ENCODE data around the gene TRDMT1.

The TRDMT1 gene

GRCh38 chr10:17213646-17214349 lies 12.3 kb upstream of the TRDMT1 start:
- no peak for DNase-seq (ENCODE audit: extremely low read depth in 1 of 2, low read depth in 1 of 2)

- DNase-seq (ENCODE audit: extremely low read depth in 1 of 2, low read depth in 1 of 2) = no peak
Measured at GRCh38 chr10:17212802-17213221, 11.3 kb upstream of the TRDMT1 start.

GRCh38 chr10:17210361-17210760 lies 8.9 kb upstream of the TRDMT1 start:
- no peak for DNase-seq (ENCODE audit: extremely low read depth in 1 of 2, low read depth in 1 of 2)

DNA sequence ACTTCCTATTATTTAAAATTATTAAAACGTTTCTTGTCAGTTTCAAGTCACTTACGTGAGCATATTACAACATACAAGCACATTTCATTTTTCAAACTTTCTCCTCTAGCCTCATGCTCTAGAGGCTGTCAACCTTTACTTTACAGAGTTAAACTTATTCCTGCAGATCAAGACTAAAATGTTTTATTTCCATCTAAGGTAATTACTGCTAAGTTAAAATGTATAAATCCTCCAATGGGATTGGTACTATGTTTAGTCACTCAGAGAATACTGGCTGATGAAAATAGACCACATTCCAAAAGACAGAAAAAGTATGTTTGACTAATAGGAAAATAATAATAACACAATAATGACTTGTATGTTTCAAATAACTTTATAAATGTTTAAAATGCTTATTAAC lies 8.4 kb upstream of the TRDMT1 start:
- DNase-seq (ENCODE audit: extremely low read depth in 1 of 2, low read depth in 1 of 2) = no peak

GRCh38 chr10:17209302-17209701 lies 7.8 kb upstream of the TRDMT1 start:
- no peak for DNase-seq (ENCODE audit: extremely low read depth in 1 of 2, low read depth in 1 of 2)

- DNase-seq (ENCODE audit: extremely low read depth in 1 of 2, low read depth in 1 of 2) = no peak
Measured at GRCh38 chr10:17208476-17208875, 7.0 kb upstream of the TRDMT1 start.

DNA sequence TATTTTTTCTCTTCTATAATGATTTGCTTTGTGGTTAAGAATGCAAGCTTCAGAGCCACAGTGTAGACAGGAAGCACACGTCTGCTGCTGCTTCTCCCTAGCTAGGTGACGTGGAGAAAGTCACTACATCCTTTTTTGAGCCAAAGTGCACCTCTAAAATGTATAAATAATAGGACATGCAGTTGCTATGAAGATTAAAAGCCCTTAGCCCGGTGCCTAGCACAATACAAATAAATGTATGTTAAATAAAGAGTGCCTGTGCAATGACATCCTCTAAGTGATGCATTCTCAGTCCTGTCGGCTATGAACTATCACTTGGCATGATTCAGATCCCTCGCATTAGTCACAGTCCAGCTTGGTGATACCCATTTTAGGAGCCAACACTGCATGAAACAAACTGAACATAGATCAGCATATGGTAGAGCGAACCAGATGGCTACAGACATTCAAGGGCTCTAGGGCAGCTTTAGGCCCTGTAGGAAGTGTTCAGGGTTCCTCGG lies 4.8 kb upstream of the TRDMT1 start:
- DNase-seq (ENCODE audit: extremely low read depth in 1 of 2, low read depth in 1 of 2) = peak in 1 of 2 donors; percentile 38

GRCh38 chr10:17203416-17203815 lies 1.9 kb upstream of the TRDMT1 start:
- DNase-seq (ENCODE audit: extremely low read depth in 1 of 2, low read depth in 1 of 2) = no peak

DNA sequence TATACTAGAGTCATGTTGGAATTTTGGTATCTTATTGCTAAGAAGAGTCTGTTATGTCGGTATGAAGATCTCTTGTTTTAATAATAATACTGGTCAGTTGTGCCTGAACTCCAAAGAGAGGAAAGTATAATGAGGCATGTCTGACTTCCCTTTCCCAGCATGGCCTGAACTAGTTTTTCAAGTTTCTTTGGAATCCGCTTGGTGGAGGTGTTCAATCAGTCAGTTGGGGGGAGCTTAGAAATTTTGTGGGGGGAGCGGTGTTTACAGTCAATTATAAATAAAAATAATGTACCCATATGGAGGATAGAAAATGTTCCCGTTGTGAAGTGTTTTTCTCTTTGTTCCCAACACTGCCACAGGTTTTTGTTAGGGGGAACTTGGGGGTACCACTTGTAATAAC lies 1.5 kb upstream of the TRDMT1 start:
- DNase-seq (ENCODE audit: extremely low read depth in 1 of 2, low read depth in 1 of 2) = no peak

GRCh38 chr10:17202506-17202905 lies 1.0 kb upstream of the TRDMT1 start:
- no peak for DNase-seq (ENCODE audit: extremely low read depth in 1 of 2, low read depth in 1 of 2)

DNA sequence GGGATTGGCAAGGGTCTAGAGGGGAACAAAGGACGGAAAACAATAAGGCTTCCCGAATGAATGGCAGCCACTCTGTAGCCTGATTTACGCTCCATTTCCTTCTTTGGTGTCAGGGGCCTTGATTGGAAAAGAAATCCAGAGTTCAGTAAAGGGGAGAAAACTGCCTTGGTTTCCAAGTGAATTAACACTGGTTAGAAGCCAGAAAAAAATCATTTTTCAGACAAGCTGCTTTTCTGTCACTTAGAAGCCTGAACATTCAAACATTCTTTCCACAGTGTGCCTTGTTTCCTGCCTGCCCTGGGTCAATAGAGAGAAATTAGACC lies 283 bp upstream of the TRDMT1 start:
- DNase-seq (ENCODE audit: extremely low read depth in 1 of 2, low read depth in 1 of 2) = no peak

- no peak for DNase-seq (ENCODE audit: extremely low read depth in 1 of 2, low read depth in 1 of 2)
Measured at GRCh38 chr10:17200001-17200911, 1.2 kb downstream of the TRDMT1 start.

- DNase-seq (ENCODE audit: extremely low read depth in 1 of 2, low read depth in 1 of 2) = no peak
Measured at GRCh38 chr10:17199351-17199804, 2.1 kb downstream of the TRDMT1 start.

DNA sequence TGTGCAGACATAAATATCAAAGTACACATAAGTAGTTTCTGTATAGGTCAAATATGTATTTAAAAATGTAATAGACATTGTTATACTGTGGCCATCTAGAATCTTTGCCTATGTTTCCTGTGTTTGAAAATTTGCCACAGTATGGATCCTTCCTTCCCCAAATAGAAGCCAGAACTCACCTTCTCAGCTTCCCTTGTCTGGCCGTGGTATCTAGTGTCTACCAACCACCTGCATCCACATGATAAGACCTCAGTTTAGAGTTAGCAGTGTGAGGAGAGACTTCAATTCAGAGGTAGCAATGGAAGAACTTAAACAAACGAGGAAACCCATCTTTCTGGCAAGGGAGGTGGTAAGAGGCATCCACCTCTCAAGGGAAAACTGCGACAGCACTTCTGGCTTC lies 4.9 kb downstream of the TRDMT1 start:
- DNase-seq (ENCODE audit: extremely low read depth in 1 of 2, low read depth in 1 of 2) = no peak

GRCh38 chr10:17196045-17196444 lies 5.4 kb downstream of the TRDMT1 start:
- no peak for DNase-seq (ENCODE audit: extremely low read depth in 1 of 2, low read depth in 1 of 2)

GRCh38 chr10:17195083-17195482 lies 6.4 kb downstream of the TRDMT1 start:
- DNase-seq (ENCODE audit: extremely low read depth in 1 of 2, low read depth in 1 of 2) = no peak

DNA sequence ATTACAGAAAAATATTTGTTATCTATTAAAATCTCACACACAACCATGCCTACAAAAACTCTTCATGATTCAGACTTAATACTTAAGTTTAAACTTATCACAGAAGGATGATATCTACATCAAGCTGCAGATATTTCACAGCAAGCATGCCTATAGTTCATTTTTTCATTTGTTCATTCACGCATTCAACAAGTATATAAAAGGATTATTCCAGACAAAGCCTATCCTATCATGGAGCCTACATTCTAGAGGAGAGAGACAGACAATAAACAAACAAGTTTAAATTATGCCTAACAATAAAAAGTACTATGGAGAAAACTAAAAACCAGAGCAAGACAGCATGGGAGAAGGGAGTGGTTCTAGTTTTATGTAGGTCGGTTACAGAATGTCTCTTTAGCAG lies 10.9 kb downstream of the TRDMT1 start:
- no peak for DNase-seq (ENCODE audit: extremely low read depth in 1 of 2, low read depth in 1 of 2)

DNA sequence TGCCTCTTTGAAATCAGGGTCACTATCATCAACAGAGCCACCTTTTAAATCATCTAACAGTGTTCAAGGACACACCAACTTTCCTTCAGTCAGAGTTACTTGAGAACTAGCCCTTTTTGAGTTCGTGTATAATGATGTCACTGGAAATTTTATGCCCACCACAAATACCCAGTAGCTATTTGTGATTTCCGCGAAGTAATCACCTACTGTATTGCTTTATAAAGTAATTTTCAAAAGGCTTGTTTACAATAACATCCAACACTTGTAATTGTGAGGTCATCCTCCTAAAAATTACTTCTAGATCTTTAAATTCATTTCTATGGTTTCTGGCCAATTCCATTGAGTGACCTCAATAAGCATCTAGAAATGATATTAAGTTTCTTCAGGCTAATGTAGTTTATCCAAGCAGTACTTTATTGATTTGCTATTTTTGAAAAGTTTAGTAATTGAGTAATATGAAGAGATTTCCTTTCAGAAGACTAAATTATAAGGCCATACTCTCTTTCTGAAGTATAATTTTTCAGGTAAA lies 12.8 kb downstream of the TRDMT1 start:
- no peak for DNase-seq (ENCODE audit: extremely low read depth in 1 of 2, low read depth in 1 of 2)

DNA sequence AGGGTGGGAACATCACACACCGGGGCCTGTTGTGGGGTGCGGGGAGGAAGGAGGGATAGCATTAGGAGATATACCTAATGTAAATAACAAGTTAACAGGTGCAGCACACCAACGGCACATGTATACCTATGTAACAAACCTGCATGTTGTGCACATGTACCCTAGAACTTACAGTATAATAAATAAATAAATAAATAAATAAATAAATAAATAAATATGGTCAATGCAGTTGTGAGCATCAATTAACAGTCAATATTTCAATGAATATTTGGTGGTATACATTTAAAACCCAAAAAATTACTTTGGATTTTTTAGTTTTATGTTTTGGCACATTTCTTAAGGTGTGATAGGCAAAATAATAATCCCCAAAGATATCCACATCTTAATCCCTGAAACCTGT lies 15.6 kb downstream of the TRDMT1 start:
- DNase-seq (ENCODE audit: extremely low read depth in 1 of 2, low read depth in 1 of 2) = no peak

GRCh38 chr10:17183110-17183509 lies 18.4 kb downstream of the TRDMT1 start:
- DNase-seq (ENCODE audit: extremely low read depth in 1 of 2, low read depth in 1 of 2) = no peak

DNA sequence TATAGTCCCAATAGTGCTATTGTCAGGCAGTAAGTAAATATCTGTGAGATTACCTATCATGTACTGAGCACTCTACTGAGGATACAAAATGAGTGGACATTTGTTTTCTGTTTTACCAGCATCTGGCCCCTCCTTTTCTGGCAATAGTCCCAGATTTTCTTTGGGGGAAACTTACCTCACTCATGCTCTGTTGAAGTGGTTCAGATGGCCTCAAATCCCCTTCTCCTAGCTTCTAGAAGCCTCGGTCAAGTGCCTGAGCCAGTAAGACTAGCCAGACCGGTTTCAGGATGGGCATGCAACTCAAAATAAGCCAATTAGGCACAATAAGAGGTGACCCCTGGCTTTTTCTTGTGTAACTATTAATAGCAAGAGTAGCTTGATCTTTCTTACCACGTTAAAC lies 19.7 kb downstream of the TRDMT1 start:
- no peak for DNase-seq (ENCODE audit: extremely low read depth in 1 of 2, low read depth in 1 of 2)

DNA sequence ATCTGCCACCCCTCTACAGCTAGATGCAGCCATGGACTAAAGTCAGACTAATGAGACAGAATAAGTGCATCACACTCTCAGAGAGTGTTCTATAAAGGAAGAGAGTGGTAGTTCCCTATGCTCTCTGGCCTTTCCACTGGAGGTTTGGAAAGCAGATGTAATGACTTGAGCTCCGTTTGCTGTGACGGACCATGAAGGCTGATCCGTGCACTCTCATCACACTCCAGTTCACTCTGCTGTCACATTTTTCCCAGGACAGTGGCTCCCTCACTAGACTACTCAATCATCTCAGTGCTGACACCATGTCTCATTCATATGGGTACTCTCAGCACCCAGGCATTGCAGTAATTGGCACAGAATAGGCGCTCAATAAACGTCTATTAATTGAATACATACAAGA lies 20.4 kb downstream of the TRDMT1 start:
- no peak for DNase-seq (ENCODE audit: extremely low read depth in 1 of 2, low read depth in 1 of 2)
